Measurements from ENCODE around the gene KRT31. TPM values are rescaled to one million over a fixed set of nuclear protein-coding genes. Genes with fewer than 3 reads are reported as not detected.
"Not testable (repeated sequence)": the region's sequence is repeated elsewhere in the genome, so short reads cannot be mapped to it uniquely, and the experiment has no call there.

KRT31 gene
- total RNA-seq, 1 experiment from 2014 or later: not detected

DNA sequence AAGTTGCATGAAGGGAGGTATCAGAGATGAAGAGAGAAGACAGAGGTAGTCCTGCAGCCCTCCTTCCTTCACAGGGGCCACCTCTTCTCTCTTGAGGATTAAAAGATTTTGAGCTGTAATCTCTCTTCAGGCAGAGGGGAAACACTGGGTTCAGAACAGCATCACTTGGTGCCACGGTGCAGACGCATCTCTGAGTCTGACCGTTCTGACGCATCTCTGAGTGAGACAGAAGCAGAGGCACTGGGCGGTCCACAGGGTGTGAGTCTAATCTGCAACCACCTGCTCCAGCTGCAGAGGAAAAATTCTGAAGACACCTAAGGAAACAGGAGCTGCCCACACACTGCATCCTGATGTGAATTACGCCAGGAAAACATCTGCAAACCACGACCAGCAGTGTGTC, 32.3 kb upstream of the KRT31 start:
- H3K9me3 ChIP-seq: no peaks in the 10 kb centered on the region
- no peaks in the 10 kb centered on the region for H3K36me3 ChIP-seq (ENCODE audit: control insufficient read depth, insufficient read depth, low read length)
- H3K4me1 ChIP-seq: peaks cover 20% of the 10 kb centered on the region
- Mint-ChIP-seq H3K4me1 (ENCODE audit: low read depth, unreplicated experiment) (peaks cover 13% of the 10 kb centered on the region), H3K4me3 (ENCODE audit: unreplicated experiment) (no peak overlapping the region), H3K27ac (ENCODE audit: unreplicated experiment) (no peak overlapping the region), H3K36me3 (ENCODE audit: insufficient read depth, unreplicated experiment) (no peaks in the 10 kb centered on the region), H3K9me3 (ENCODE audit: unreplicated experiment) (no peaks in the 10 kb centered on the region), H3K27me3 (ENCODE audit: insufficient read depth, unreplicated experiment) (no peaks in the 10 kb centered on the region)
- no peaks in the 10 kb centered on the region for H3K27me3 ChIP-seq (replicated peaks; ENCODE audit: control insufficient read depth, insufficient read depth, low read length)
- H3K4me3 ChIP-seq (ENCODE audit: low read depth, low read length): no peak overlapping the region
- DNase-seq: no peak
- POLR2A ChIA-PET: interaction anchor here (0.6 kb wide), 1 partner anchor 528 kb away, joined by 6 read pairs; no protein-coding TSS in a partner anchor
- intact Hi-C loops (cut with micrococcal nuclease; ENCODE audit: unreplicated experiment): no loop called here
- BruUV-seq (replicated peaks): no TSS peak
- CTCF ChIA-PET: no interaction called here
- TF ChIP-seq, protein P1, sequence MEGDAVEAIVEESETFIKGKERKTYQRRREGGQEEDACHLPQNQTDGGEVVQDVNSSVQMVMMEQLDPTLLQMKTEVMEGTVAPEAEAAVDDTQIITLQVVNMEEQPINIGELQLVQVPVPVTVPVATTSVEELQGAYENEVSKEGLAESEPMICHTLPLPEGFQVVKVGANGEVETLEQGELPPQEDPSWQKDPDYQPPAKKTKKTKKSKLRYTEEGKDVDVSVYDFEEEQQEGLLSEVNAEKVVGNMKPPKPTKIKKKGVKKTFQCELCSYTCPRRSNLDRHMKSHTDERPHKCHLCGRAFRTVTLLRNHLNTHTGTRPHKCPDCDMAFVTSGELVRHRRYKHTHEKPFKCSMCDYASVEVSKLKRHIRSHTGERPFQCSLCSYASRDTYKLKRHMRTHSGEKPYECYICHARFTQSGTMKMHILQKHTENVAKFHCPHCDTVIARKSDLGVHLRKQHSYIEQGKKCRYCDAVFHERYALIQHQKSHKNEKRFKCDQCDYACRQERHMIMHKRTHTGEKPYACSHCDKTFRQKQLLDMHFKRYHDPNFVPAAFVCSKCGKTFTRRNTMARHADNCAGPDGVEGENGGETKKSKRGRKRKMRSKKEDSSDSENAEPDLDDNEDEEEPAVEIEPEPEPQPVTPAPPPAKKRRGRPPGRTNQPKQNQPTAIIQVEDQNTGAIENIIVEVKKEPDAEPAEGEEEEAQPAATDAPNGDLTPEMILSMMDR (IDR thresholded peaks at IDR 0.05; ENCODE audit: insufficient read depth in 1 of 2, low read depth in 1 of 2, low read length in 1 of 2, severe bottlenecking in 1 of 2, unreplicated experiment in 1 of 2): no peak

DNA sequence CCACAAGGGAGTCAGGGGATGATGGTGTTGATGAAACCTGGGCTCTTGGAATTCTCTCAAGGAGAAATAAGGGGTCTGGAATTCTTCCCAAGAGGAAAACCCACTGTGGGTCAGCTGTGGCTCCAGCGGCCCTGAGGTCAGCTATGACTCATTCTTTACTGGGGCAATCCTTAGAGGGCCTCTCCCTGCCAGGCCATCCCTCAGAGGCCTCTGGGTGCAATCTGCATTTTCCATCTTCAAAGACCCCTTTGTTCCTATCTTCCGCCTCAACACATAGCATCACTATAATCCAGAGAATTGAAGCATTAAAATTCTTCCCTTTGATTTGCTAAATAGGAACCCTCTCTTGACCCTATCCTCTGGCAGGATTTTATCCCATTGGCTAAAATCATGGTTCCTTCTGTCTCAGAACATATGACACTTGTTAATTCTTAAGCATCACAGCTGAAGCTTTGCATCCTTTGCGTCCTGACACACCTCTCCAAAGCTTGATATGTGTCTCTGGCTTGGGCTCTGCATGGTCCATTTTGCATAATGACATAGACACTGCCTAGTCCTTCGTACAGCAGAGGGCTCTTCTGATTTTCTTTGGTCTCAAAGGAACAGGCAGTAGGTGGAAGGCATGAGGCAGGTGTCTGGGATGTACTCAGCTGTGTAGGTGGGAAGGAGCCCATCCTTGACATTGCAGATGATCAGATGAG, 31.3 kb upstream of the KRT31 start:
- Mint-ChIP-seq H3K27me3 (ENCODE audit: insufficient read depth, unreplicated experiment) (no peaks in the 10 kb centered on the region), H3K4me3 (ENCODE audit: unreplicated experiment) (no peak overlapping the region), H3K9me3 (ENCODE audit: unreplicated experiment) (no peaks in the 10 kb centered on the region), H3K36me3 (ENCODE audit: insufficient read depth, unreplicated experiment) (no peaks in the 10 kb centered on the region), H3K4me1 (ENCODE audit: low read depth, unreplicated experiment) (peaks cover 13% of the 10 kb centered on the region), H3K27ac (ENCODE audit: unreplicated experiment) (no peak overlapping the region)
- ChIA-PET CTCF (interaction anchor here (0.8 kb wide), 1 partner anchor 23 kb away, joined by 3 read pairs; no protein-coding TSS in a partner anchor), POLR2A (no interaction called here)
- H3K9me3 ChIP-seq: no peaks in the 10 kb centered on the region
- H3K27me3 ChIP-seq (replicated peaks; ENCODE audit: control insufficient read depth, insufficient read depth, low read length): no peaks in the 10 kb centered on the region
- H3K36me3 ChIP-seq (ENCODE audit: control insufficient read depth, insufficient read depth, low read length): no peaks in the 10 kb centered on the region
- H3K4me3 ChIP-seq (ENCODE audit: low read depth, low read length): no peak overlapping the region
- TF ChIP-seq, protein P1 (IDR thresholded peaks at IDR 0.05; ENCODE audit: insufficient read depth in 1 of 2, low read depth in 1 of 2, low read length in 1 of 2, severe bottlenecking in 1 of 2, unreplicated experiment in 1 of 2): no peak
- no peak for DNase-seq
- intact Hi-C loops (cut with micrococcal nuclease; ENCODE audit: unreplicated experiment): no loop called here
- H3K4me1 ChIP-seq: peaks cover 20% of the 10 kb centered on the region
- no TSS peak for BruUV-seq (replicated peaks)

DNA sequence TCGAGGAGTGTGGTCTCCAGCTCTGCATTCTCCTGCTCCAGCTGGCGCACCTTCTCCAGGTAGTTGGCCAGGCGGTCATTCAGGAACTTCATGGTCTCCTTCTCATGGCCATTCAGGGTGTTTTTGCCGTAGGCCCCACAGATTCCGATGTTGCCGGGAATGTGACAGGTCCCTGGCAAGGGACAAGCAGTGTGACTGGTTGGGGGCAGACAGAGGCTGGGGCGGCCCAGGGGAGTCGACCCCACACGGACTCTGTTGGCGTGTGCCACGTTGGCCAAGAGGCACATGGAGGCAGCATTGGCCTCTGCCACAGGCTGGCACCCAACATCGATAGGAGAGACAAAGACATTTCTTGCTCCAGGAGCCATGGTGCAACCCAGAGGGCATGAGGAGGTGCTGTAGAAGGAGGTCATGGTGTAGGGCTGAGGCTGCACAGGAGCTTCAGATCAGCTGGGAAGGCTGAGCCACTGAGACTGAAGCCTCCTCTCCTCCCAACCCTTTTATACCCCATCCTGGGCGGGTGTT, 26.8 kb upstream of the KRT31 start, which contains the start of gene KRT37:
TSS of gene KRT37 (minus strand) at position 475 of the 525 bp plus-strand sequence. CDS start at position 413, 62 bp downstream.
- H3K9me3 Mint-ChIP-seq (ENCODE audit: unreplicated experiment): no peaks in the 10 kb centered on the region
- CTCF ChIA-PET: no interaction called here
- no peaks in the 10 kb centered on the region for H3K27me3 Mint-ChIP-seq (ENCODE audit: insufficient read depth, unreplicated experiment)

DNA sequence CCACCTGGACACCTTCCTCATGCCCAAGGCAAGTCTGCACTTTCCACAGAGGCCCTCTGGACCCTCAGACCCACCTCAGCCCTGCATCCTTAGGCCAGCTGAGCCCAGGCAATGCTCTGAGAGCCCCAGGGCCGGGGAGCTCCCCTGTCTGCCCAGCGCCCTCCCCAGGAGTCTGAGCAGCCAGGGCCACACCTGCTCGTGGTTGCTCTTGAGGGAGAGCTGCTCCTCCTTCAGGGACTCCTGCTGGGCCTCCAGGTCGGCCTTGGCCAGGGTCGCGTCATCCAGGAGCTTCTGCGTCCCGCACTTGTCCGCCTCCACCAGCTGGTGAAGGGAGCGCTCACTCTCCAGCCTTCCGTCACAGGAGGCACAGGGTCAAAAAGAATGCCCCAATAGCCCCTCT, 25.2 kb upstream of the KRT31 start:
- BruUV-seq (replicated peaks); intact Hi-C loops (cut with micrococcal nuclease; ENCODE audit: unreplicated experiment); H3K27ac Mint-ChIP-seq (ENCODE audit: unreplicated experiment); H3K9me3 ChIP-seq; H3K4me3 ChIP-seq (ENCODE audit: low read depth, low read length); H3K27me3 Mint-ChIP-seq (ENCODE audit: insufficient read depth, unreplicated experiment); H3K9me3 Mint-ChIP-seq (ENCODE audit: unreplicated experiment); H3K27me3 ChIP-seq (replicated peaks; ENCODE audit: control insufficient read depth, insufficient read depth, low read length); CTCF ChIA-PET; POLR2A ChIA-PET; H3K4me3 Mint-ChIP-seq (ENCODE audit: unreplicated experiment); H3K36me3 Mint-ChIP-seq (ENCODE audit: insufficient read depth, unreplicated experiment); H3K36me3 ChIP-seq (ENCODE audit: control insufficient read depth, insufficient read depth, low read length); DNase-seq: not testable (repeated sequence)
- peaks cover 14% of the 10 kb centered on the region for H3K4me1 ChIP-seq
- peaks cover 23% of the 10 kb centered on the region for H3K4me1 Mint-ChIP-seq (ENCODE audit: low read depth, unreplicated experiment)

More for the DNA sequence above, 26.8 kb upstream of the KRT31 start, which contains the start of gene KRT37:
- intact Hi-C loops (cut with micrococcal nuclease; ENCODE audit: unreplicated experiment): no loop called here
- H3K9me3 ChIP-seq: no peaks in the 10 kb centered on the region
- POLR2A ChIA-PET: interaction anchor here (0.6 kb wide), 1 partner anchor 466 kb away, joined by 3 read pairs; no protein-coding TSS in a partner anchor
- no peaks in the 10 kb centered on the region for H3K36me3 Mint-ChIP-seq (ENCODE audit: insufficient read depth, unreplicated experiment)
- H3K4me3 Mint-ChIP-seq (ENCODE audit: unreplicated experiment): no peak within 1 kb of the TSS
- H3K4me3 ChIP-seq (ENCODE audit: low read depth, low read length): no peak within 1 kb of the TSS
- no TSS peak for BruUV-seq (replicated peaks)
- no peak for DNase-seq
- no peaks in the 10 kb centered on the region for H3K36me3 ChIP-seq (ENCODE audit: control insufficient read depth, insufficient read depth, low read length)
- no peaks in the 10 kb centered on the region for H3K27me3 ChIP-seq (replicated peaks; ENCODE audit: control insufficient read depth, insufficient read depth, low read length)
- no peak within 1 kb of the TSS for H3K27ac Mint-ChIP-seq (ENCODE audit: unreplicated experiment)
- peaks cover 20% of the 10 kb centered on the region for H3K4me1 Mint-ChIP-seq (ENCODE audit: low read depth, unreplicated experiment)
- TF ChIP-seq, protein P1 (IDR thresholded peaks at IDR 0.05; ENCODE audit: insufficient read depth in 1 of 2, low read depth in 1 of 2, low read length in 1 of 2, severe bottlenecking in 1 of 2, unreplicated experiment in 1 of 2): no peak
- peaks cover 14% of the 10 kb centered on the region for H3K4me1 ChIP-seq
